GM23338 (cell line): ENCODE data around the gene PLK2. TPM values are rescaled to one million over a fixed set of nuclear protein-coding genes. Genes with fewer than 3 reads are reported as not detected.

ENCODE experiments used
- ATAC-seq: fragments of 200-7000 bp; cut with Tn5 transposase; 3 replicates; pipeline ENCODE4 v1.9.1; 2020
- DNase-seq: peaks from one replicate; pipeline ENCODE4 v3.0.0-alpha.2; 2015; ENCODE audit warnings: low spot score
- H2AFZ ChIP-seq: fragments of 200-600 bp; sonication (generic); 2 replicates; pipeline ENCODE4 v1.8.0; 2016; ENCODE audit warnings: antibody characterized with exemption, mild to moderate bottlenecking, moderate library complexity
- H3F3A ChIP-seq: fragments of 200-600 bp; sonication (generic); replicated peaks from 2 replicates; pipeline ENCODE4 v1.8.0; 2017; ENCODE audit warnings: antibody characterized with exemption, mixed run types, low read depth
- H3K27ac ChIP-seq: fragments of 200-600 bp; sonication (generic); 2 replicates; pipeline ENCODE4 v1.6.1; 2016; ENCODE audit warnings: low read depth
- H3K27me3 ChIP-seq: fragments of 200-600 bp; sonication (generic); 2 replicates; pipeline ENCODE4 v1.8.0; 2016; ENCODE audit warnings: mild to moderate bottlenecking, mixed run types, moderate library complexity; ENCODE audit not compliant: insufficient read depth
- H3K36me3 ChIP-seq: fragments of 200-600 bp; sonication (generic); 2 replicates; pipeline ENCODE4 v1.8.0; 2016; ENCODE audit warnings: mild to moderate bottlenecking; ENCODE audit not compliant: insufficient read depth
- H3K4me1 ChIP-seq: fragments of 200-600 bp; sonication (generic); 2 replicates; pipeline ENCODE4 v1.8.0; 2016; ENCODE audit warnings: mild to moderate bottlenecking, moderate library complexity; ENCODE audit not compliant: insufficient read depth
- H3K4me2 ChIP-seq: fragments of 200-600 bp; sonication (generic); 2 replicates; pipeline ENCODE4 v1.7.1; 2017; ENCODE audit warnings: mixed run types
- H3K4me3 ChIP-seq: fragments of 200-600 bp; sonication (generic); 2 replicates; pipeline ENCODE4 v1.6.1; 2016; ENCODE audit warnings: mixed run types
- H3K79me2 ChIP-seq: fragments of 200-600 bp; sonication (generic); replicated peaks from 2 replicates; pipeline ENCODE4 v1.8.0; 2017; ENCODE audit warnings: mild to moderate bottlenecking; ENCODE audit not compliant: insufficient read depth
- H3K9me2 ChIP-seq: fragments of 200-600 bp; sonication (generic); 2 replicates; pipeline ENCODE4 v1.8.0; 2017; ENCODE audit not compliant: insufficient read depth
- H4K20me1 ChIP-seq: fragments of 200-600 bp; sonication (generic); replicated peaks from 2 replicates; pipeline ENCODE4 v1.8.0; 2017; ENCODE audit warnings: mild to moderate bottlenecking; ENCODE audit not compliant: insufficient read depth
- H3K27ac Mint-ChIP-seq: 2 replicates; pipeline ENCODE4 v1.8.0; 2020; ENCODE audit warnings: inconsistent platforms, mild to moderate bottlenecking, moderate library complexity, mixed read lengths
- H3K27me3 Mint-ChIP-seq: 3 replicates; pipeline ENCODE4 v1.8.0; 2022; ENCODE audit warnings: low read depth, mild to moderate bottlenecking, moderate library complexity, mixed read lengths, inconsistent platforms; ENCODE audit not compliant: insufficient read depth, poor library complexity
- H3K36me3 Mint-ChIP-seq: 3 replicates; pipeline ENCODE4 v1.8.0; 2021; ENCODE audit warnings: low read depth, mild to moderate bottlenecking, inconsistent platforms, moderate library complexity, mixed read lengths
- H3K4me1 Mint-ChIP-seq: 3 replicates; pipeline ENCODE4 v1.8.0; 2020; ENCODE audit warnings: mild to moderate bottlenecking, inconsistent platforms, mixed read lengths
- H3K4me3 Mint-ChIP-seq: 3 replicates; pipeline ENCODE4 v1.8.0; 2021; ENCODE audit warnings: moderate library complexity, mild to moderate bottlenecking, inconsistent platforms, mixed read lengths
- H3K9me3 Mint-ChIP-seq: 3 replicates; pipeline ENCODE4 v1.8.0; 2020; ENCODE audit warnings: moderate library complexity, mild to moderate bottlenecking, inconsistent platforms, mixed read lengths
- CREB1 ChIP-seq: fragments of 250-450 bp; sonication (Bioruptor Pico); IDR thresholded peaks from 2 replicates; pipeline ENCODE4 v1.5.0; 2020; ENCODE audit warnings: low read depth, mild to moderate bottlenecking, moderate library complexity
- CTCF ChIP-seq, 2 experiments: fragments of 200-600 bp in 1 of 2; sonication (generic) in 1 of 2; conservative IDR thresholded peaks; 2 replicates each; pipeline versions ENCODE4 v1.5.1 to v1.6.1; 2016 to 2017; ENCODE audit warnings: antibody characterized with exemption in 2 of 2, low read depth in 2 of 2, mild to moderate bottlenecking in 2 of 2, moderate library complexity in 1 of 2
- ETS1 ChIP-seq: IDR thresholded peaks from 2 replicates; pipeline ENCODE4 v1.6.1; 2016; ENCODE audit warnings: antibody characterized with exemption
- EZH2 ChIP-seq: fragments of 200-600 bp; sonication (generic); IDR thresholded peaks from one replicate; pipeline ENCODE4 v1.8.0; 2017; ENCODE audit warnings: antibody characterized with exemption, mild to moderate bottlenecking, low read depth; ENCODE audit not compliant: unreplicated experiment
- EZH2phosphoT487 ChIP-seq: fragments of 200-600 bp; sonication (generic); IDR thresholded peaks from one replicate; pipeline ENCODE4 v1.8.1; 2018; ENCODE audit warnings: antibody characterized with exemption; ENCODE audit not compliant: unreplicated experiment
- JUNB ChIP-seq: IDR thresholded peaks from one replicate; pipeline ENCODE4 v1.6.1; 2016; ENCODE audit warnings: antibody characterized with exemption; ENCODE audit not compliant: unreplicated experiment
- NANOG ChIP-seq: IDR thresholded peaks from 2 replicates; pipeline ENCODE4 v1.6.1; 2016; ENCODE audit warnings: antibody characterized with exemption, borderline replicate concordance
- POLR2AphosphoS5 ChIP-seq: IDR thresholded peaks from 2 replicates; pipeline ENCODE4 v1.6.1; 2016; ENCODE audit warnings: antibody characterized with exemption, low read depth
- REST ChIP-seq: IDR thresholded peaks from one replicate; pipeline ENCODE4 v1.6.1; 2018; ENCODE audit warnings: antibody characterized with exemption; ENCODE audit not compliant: unreplicated experiment
- STAT1 ChIP-seq: IDR thresholded peaks from one replicate; pipeline ENCODE4 v1.6.1; 2016; ENCODE audit warnings: antibody characterized with exemption; ENCODE audit not compliant: unreplicated experiment
- ZNF114 ChIP-seq: fragments of 250-450 bp; sonication (Bioruptor Pico); IDR thresholded peaks from 2 replicates; pipeline ENCODE4 v1.5.0; 2020; ENCODE audit warnings: mild to moderate bottlenecking, moderate library complexity
- ZNF331 ChIP-seq: fragments of 250-450 bp; sonication (Bioruptor Pico); IDR thresholded peaks from 2 replicates; pipeline ENCODE4 v1.5.0; 2020; ENCODE audit warnings: low read depth, mild to moderate bottlenecking, moderate library complexity
- ZNF462 ChIP-seq: fragments of 250-450 bp; sonication (Bioruptor Pico); IDR thresholded peaks from 2 replicates; pipeline ENCODE4 v1.5.0; 2020; ENCODE audit warnings: mild to moderate bottlenecking, moderate library complexity
- polyA plus RNA-seq: library from polyadenylated mRNA; unstranded; fragments of >200 nt; fragmentation: Nextera tagmentation; extraction: Ambion mirVana; gene quantifications from 2 replicates; pipeline ENCODE4 v1.2.1, GENCODE V29; 2016
- total RNA-seq: library from RNA; depleted of rRNA; stranded (reverse); fragments of >200 nt; shearing (Covaris generic); gene quantifications from 2 replicates; pipeline ENCODE4 v1.2.3, GENCODE V29; 2014

Gene PLK2
- total and polyA plus RNA-seq, 2 experiments from 2014 or later: 13.5 to 30.0 TPM

- H3K4me3 ChIP-seq: no peak overlapping the region
- no peaks in the 10 kb centered on the region for H3F3A ChIP-seq
- Mint-ChIP-seq H3K9me3 (no peaks in the 10 kb centered on the region), H3K27ac (no peak overlapping the region), H3K27me3 (peaks cover 2% of the 10 kb centered on the region), H3K36me3 (no peaks in the 10 kb centered on the region), H3K4me3 (no peak overlapping the region), H3K4me1 (peaks cover 19% of the 10 kb centered on the region)
- H3K27me3 ChIP-seq: no peaks in the 10 kb centered on the region
- H3K79me2 ChIP-seq: no peaks in the 10 kb centered on the region
- peaks cover 9% of the 10 kb centered on the region for H3K4me1 ChIP-seq
- no peak overlapping the region for H3K27ac ChIP-seq
- H2AFZ ChIP-seq: no peak overlapping the region
- no peaks in the 10 kb centered on the region for H3K9me2 ChIP-seq
- no peaks in the 10 kb centered on the region for H4K20me1 ChIP-seq
- DNase-seq: no peak
- TF ChIP-seq STAT1 (no peak), EZH2 (no peak), CREB1 (no peak), REST (no peak), EZH2phosphoT487 (no peak), POLR2AphosphoS5 (no peak), JUNB (no peak), NANOG (no peak), ZNF331 (CRISPR knock-in tag) (no peak), ETS1 (no peak), CTCF (conservative IDR thresholded peaks at IDR 0.05; ENCODE audit: low read depth in 2 of 2) (no peak), ZNF462 (CRISPR knock-in tag) (no peak), ZNF114 (no peak)
- H3K36me3 ChIP-seq: no peaks in the 10 kb centered on the region
- ATAC-seq: no peak
- H3K4me2 ChIP-seq: no peak overlapping the region
Observed at GRCh38 chr5:58504766-58505165, 44.9 kb upstream of the PLK2 start.
